ENCODE data around the gene HEXB.

DNA sequence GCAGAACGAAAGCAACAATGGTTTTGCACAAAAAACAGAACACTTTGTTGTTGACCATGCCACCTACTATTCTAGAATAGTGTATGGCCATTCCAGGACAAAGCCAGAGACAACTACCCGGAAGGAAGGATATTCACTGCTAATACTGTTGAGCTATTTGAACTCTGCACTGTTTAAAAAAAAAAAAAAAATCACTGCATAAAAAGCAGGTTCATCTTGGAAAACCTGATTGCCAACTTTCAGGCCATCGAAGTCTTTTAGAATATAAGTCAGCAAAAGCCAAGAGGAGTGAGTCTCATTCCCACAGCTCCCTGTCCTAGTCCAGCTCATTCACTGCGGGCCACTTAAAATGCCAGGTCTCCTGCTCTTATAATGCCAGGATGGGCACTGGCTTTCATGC, 48.5 kb upstream of the HEXB start:
- TF ChIP-seq, protein P1, sequence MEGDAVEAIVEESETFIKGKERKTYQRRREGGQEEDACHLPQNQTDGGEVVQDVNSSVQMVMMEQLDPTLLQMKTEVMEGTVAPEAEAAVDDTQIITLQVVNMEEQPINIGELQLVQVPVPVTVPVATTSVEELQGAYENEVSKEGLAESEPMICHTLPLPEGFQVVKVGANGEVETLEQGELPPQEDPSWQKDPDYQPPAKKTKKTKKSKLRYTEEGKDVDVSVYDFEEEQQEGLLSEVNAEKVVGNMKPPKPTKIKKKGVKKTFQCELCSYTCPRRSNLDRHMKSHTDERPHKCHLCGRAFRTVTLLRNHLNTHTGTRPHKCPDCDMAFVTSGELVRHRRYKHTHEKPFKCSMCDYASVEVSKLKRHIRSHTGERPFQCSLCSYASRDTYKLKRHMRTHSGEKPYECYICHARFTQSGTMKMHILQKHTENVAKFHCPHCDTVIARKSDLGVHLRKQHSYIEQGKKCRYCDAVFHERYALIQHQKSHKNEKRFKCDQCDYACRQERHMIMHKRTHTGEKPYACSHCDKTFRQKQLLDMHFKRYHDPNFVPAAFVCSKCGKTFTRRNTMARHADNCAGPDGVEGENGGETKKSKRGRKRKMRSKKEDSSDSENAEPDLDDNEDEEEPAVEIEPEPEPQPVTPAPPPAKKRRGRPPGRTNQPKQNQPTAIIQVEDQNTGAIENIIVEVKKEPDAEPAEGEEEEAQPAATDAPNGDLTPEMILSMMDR (IDR thresholded peaks at IDR 0.05; ENCODE audit: low read length) = no peak
- no peak for TF ChIP-seq EZH2 (IDR thresholded peaks at IDR 0.05; ENCODE audit: borderline replicate concordance, low read length)

Data from OCI-LY1 (cell line).